ENCODE measurements around the gene MRPS23. TPM values are rescaled to one million over a fixed set of nuclear protein-coding genes. Genes with fewer than 3 reads are reported as not detected.
A peak's percentile ranks its signal among the peaks of the same experiment; 100 is the strongest.

Gene MRPS23
- total and polyA plus RNA-seq, 2 of the 13 experiments (the other 11 are each of a cell fraction or from before 2014, with no cell fraction given), result 63.2 to 181 TPM

DNA sequence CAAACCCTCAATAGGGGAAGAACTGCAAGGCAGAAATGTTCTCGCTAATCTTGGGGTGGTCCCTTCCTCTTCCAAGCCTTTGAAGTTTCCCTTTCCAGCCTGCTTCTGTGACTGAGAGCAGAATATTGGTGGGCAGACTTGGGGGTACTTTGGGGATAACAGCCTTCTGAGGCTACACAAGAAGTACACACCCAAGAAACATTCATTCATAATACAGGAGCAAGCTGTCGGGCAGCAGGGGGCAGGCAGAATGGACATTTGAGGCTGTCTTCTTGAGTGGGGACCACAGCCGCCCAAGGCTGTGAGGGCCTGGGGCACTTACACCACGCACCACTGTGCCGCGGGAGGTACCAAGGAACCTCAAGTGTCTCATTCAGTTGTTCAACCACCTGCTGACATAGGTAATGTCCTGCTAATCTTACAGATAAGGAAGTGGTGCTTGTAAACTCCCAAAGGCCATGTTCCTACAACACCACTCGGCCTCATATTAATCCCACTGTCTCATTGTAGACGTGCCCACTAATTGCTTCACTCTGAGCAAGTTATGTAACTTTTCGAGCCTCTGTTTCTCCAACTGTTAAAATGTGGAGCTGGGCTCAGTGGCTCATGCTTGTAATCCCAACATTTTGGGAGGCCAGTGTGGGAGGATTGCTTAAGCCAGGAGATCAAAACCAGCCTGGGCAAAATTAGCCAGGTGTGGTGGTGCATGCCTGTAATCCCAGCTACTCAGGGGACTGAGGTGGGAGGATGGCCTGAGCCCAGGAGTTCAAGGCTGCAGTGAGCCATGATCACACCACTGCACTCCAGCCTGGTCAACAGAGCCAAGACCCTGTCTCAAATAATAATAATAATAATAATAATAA is 2.5 kb upstream of the MRPS23 start (continued):
- TF ChIP-seq, protein P1, sequence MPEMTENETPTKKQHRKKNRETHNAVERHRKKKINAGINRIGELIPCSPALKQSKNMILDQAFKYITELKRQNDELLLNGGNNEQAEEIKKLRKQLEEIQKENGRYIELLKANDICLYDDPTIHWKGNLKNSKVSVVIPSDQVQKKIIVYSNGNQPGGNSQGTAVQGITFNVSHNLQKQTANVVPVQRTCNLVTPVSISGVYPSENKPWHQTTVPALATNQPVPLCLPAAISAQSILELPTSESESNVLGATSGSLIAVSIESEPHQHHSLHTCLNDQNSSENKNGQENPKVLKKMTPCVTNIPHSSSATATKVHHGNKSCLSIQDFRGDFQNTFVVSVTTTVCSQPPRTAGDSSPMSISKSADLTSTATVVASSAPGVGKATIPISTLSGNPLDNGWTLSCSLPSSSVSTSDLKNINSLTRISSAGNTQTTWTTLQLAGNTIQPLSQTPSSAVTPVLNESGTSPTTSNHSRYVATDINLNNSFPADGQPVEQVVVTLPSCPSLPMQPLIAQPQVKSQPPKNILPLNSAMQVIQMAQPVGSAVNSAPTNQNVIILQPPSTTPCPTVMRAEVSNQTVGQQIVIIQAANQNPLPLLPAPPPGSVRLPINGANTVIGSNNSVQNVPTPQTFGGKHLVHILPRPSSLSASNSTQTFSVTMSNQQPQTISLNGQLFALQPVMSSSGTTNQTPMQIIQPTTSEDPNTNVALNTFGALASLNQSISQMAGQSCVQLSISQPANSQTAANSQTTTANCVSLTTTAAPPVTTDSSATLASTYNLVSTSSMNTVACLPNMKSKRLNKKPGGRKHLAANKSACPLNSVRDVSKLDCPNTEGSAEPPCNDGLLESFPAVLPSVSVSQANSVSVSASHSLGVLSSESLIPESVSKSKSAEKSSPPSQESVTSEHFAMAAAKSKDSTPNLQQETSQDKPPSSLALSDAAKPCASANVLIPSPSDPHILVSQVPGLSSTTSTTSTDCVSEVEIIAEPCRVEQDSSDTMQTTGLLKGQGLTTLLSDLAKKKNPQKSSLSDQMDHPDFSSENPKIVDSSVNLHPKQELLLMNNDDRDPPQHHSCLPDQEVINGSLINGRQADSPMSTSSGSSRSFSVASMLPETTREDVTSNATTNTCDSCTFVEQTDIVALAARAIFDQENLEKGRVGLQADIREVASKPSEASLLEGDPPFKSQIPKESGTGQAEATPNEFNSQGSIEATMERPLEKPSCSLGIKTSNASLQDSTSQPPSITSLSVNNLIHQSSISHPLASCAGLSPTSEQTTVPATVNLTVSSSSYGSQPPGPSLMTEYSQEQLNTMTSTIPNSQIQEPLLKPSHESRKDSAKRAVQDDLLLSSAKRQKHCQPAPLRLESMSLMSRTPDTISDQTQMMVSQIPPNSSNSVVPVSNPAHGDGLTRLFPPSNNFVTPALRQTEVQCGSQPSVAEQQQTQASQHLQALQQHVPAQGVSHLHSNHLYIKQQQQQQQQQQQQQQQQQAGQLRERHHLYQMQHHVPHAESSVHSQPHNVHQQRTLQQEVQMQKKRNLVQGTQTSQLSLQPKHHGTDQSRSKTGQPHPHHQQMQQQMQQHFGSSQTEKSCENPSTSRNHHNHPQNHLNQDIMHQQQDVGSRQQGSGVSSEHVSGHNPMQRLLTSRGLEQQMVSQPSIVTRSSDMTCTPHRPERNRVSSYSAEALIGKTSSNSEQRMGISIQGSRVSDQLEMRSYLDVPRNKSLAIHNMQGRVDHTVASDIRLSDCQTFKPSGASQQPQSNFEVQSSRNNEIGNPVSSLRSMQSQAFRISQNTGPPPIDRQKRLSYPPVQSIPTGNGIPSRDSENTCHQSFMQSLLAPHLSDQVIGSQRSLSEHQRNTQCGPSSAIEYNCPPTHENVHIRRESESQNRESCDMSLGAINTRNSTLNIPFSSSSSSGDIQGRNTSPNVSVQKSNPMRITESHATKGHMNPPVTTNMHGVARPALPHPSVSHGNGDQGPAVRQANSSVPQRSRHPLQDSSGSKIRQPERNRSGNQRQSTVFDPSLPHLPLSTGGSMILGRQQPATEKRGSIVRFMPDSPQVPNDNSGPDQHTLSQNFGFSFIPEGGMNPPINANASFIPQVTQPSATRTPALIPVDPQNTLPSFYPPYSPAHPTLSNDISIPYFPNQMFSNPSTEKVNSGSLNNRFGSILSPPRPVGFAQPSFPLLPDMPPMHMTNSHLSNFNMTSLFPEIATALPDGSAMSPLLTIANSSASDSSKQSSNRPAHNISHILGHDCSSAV (CRISPR knock-in tag; IDR thresholded peaks at IDR 0.05; ENCODE audit: borderline replicate concordance), result no peak
- TF ChIP-seq PHF5A (CRISPR knock-in tag; IDR thresholded peaks at IDR 0.05; ENCODE audit: low read depth, unreplicated experiment) (no peak), HOXD1 (CRISPR knock-in tag; IDR thresholded peaks at IDR 0.05) (no peak), MIER3 (CRISPR knock-in tag; IDR thresholded peaks at IDR 0.05; ENCODE audit: borderline replicate concordance) (0 out of 2 replicates have a peak, but pooled peaks have one; percentile 4), ZNF772 (CRISPR knock-in tag; IDR thresholded peaks at IDR 0.05) (0 out of 2 replicates have a peak, but pooled peaks have one; percentile 38), NBN (conservative IDR thresholded peaks at IDR 0.05) (no peak), NCOA5 (CRISPR knock-in tag; IDR thresholded peaks at IDR 0.05) (no peak), NRL (CRISPR knock-in tag; IDR thresholded peaks at IDR 0.05; ENCODE audit: borderline replicate concordance) (0 out of 2 replicates have a peak, but pooled peaks have one; percentile 49), DPF2 (CRISPR knock-in tag; IDR thresholded peaks at IDR 0.05; ENCODE audit: borderline replicate concordance, low read depth) (peak; percentile 66; the same call in 1 of the 2 replicates)
- TF ChIP-seq, protein P2, sequence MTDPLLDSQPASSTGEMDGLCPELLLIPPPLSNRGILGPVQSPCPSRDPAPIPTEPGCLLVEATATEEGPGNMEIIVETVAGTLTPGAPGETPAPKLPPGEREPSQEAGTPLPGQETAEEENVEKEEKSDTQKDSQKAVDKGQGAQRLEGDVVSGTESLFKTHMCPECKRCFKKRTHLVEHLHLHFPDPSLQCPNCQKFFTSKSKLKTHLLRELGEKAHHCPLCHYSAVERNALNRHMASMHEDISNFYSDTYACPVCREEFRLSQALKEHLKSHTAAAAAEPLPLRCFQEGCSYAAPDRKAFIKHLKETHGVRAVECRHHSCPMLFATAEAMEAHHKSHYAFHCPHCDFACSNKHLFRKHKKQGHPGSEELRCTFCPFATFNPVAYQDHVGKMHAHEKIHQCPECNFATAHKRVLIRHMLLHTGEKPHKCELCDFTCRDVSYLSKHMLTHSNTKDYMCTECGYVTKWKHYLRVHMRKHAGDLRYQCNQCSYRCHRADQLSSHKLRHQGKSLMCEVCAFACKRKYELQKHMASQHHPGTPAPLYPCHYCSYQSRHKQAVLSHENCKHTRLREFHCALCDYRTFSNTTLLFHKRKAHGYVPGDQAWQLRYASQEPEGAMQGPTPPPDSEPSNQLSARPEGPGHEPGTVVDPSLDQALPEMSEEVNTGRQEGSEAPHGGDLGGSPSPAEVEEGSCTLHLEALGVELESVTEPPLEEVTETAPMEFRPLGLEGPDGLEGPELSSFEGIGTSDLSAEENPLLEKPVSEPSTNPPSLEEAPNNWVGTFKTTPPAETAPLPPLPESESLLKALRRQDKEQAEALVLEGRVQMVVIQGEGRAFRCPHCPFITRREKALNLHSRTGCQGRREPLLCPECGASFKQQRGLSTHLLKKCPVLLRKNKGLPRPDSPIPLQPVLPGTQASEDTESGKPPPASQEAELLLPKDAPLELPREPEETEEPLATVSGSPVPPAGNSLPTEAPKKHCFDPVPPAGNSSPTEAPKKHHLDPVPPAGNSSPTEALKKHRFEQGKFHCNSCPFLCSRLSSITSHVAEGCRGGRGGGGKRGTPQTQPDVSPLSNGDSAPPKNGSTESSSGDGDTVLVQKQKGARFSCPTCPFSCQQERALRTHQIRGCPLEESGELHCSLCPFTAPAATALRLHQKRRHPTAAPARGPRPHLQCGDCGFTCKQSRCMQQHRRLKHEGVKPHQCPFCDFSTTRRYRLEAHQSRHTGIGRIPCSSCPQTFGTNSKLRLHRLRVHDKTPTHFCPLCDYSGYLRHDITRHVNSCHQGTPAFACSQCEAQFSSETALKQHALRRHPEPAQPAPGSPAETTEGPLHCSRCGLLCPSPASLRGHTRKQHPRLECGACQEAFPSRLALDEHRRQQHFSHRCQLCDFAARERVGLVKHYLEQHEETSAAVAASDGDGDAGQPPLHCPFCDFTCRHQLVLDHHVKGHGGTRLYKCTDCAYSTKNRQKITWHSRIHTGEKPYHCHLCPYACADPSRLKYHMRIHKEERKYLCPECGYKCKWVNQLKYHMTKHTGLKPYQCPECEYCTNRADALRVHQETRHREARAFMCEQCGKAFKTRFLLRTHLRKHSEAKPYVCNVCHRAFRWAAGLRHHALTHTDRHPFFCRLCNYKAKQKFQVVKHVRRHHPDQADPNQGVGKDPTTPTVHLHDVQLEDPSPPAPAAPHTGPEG (CRISPR knock-in tag; IDR thresholded peaks at IDR 0.05), result no peak
- TF ChIP-seq, protein P3, sequence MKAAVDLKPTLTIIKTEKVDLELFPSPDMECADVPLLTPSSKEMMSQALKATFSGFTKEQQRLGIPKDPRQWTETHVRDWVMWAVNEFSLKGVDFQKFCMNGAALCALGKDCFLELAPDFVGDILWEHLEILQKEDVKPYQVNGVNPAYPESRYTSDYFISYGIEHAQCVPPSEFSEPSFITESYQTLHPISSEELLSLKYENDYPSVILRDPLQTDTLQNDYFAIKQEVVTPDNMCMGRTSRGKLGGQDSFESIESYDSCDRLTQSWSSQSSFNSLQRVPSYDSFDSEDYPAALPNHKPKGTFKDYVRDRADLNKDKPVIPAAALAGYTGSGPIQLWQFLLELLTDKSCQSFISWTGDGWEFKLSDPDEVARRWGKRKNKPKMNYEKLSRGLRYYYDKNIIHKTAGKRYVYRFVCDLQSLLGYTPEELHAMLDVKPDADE (CRISPR knock-in tag; IDR thresholded peaks at IDR 0.05), result no peak

All from HepG2 (cell line).